SK-N-MC (cell line): Measurements from ENCODE around the gene KCTD1.

Experiments used
- EZH2 ChIP-seq: fragments of 200-600 bp; sonication (generic); IDR thresholded peaks from one replicate; pipeline ENCODE4 v1.6.1; 2017; ENCODE audit warnings: antibody characterized with exemption
- FOXP2 ChIP-seq: optimal IDR thresholded peaks from 2 replicates; pipeline ENCODE3; 2011; ENCODE audit warnings: mild to moderate bottlenecking, moderate library complexity; ENCODE audit not compliant: insufficient read depth; ENCODE audit errors: extremely low read length, control extremely low read depth
- POLR2AphosphoS5 ChIP-seq: IDR thresholded peaks from 2 replicates; pipeline ENCODE4 v1.6.1; 2012; ENCODE audit warnings: mild to moderate bottlenecking, low read depth, low read length, borderline replicate concordance

- TF ChIP-seq EZH2, result no peak
- no peak for TF ChIP-seq FOXP2
- TF ChIP-seq POLR2AphosphoS5, result no peak
Observed at GRCh38 chr18:26417190-26417589, 131.2 kb downstream of the KCTD1 start.
